GM21515 (cell line): ENCODE measurements around the gene MECP2.

ENCODE experiments used
- ATAC-seq: cut with Tn5 transposase; IDR thresholded peaks from one replicate; pipeline ENCODE4 v1.9.1; 2021; ENCODE audit not compliant: unreplicated experiment

The MECP2 gene

DNA sequence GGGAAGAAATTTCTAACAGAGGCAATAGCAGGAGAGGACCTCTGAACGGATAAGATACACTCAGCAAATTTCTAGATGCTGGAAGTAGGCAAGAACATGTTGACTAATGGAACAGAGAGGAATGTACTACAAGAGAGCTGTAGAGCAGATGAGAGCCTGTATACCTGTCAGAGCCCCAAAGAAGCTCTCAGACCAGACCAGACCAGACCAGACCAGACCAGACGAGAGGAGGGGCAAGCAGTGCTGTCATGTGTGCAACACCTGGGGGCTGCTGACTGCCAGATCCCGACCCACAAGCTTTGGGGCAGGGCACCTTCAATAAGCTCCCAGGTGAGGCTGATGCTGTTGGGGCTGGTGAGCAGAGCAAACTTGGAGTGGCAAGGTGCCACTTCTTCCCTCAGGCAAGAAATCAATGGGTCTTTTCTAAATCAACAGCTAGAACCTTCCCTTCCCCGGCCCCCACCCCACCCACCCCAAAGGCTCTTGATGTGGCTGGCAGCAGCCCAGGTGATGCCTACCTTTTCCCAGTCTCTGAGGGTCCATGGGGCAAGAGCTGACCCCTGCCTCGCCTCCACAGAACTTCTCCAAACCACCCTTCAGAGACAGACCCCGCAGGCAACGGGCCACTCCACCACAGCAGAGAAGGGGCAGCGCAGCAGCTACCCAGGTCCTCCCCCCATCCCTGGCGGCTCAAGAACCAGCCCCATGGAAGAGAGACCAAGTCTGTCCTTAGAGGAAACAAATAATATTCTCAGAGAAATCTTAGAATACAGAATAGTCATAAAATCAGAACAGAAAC lies 32.7 kb downstream of the MECP2 start:
- ATAC-seq = no peak

DNA sequence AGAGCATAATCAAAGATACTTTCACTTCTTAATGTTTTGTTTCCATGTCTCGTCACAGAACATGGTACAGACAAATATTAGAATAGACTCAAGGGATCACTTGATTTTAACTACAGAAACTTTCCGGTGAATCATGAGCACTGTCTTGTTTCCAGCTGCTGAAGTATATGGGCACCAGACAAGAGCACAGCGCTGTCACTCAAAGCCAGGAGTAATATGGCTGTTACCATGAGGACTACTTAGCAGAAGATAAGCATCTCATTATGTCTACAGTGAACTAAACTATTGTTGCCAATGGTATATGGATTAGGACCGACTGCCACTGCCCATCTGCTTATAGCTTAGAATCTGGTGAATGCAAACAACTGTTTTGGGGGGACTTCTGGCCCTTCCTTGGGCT lies 34.3 kb downstream of the MECP2 start:
- ATAC-seq = no peak

GRCh38 chrX:154061801-154062200 lies 35.7 kb downstream of the MECP2 start:
- ATAC-seq = no peak

- no peak for ATAC-seq
Observed at GRCh38 chrX:154059729-154060245, 37.7 kb downstream of the MECP2 start.

DNA sequence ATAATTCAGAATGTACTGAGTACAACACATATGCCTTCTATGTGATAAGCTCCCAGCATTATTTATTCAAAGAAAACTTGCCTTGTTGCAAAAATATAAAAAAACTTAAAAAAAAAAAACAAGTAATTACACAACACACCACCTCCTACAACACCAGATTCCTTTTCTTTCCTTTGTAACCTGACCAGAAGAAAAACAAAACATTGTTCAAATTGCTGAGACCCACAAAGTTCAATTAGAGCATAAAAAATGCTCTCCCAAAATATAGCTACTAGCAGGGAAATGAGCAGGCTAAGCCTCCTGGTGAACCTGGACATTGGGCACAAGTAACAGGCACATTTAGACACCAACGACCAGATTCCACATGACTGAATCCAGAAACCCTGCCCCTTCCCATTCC lies 38.3 kb downstream of the MECP2 start:
- ATAC-seq = no peak

- ATAC-seq = no peak
Observed at GRCh38 chrX:154058214-154058997, 39.1 kb downstream of the MECP2 start.

- no peak for ATAC-seq
Observed at GRCh38 chrX:154057791-154058190, 39.7 kb downstream of the MECP2 start.

- no peak for ATAC-seq
Observed at GRCh38 chrX:154056770-154057241, 40.7 kb downstream of the MECP2 start.

DNA sequence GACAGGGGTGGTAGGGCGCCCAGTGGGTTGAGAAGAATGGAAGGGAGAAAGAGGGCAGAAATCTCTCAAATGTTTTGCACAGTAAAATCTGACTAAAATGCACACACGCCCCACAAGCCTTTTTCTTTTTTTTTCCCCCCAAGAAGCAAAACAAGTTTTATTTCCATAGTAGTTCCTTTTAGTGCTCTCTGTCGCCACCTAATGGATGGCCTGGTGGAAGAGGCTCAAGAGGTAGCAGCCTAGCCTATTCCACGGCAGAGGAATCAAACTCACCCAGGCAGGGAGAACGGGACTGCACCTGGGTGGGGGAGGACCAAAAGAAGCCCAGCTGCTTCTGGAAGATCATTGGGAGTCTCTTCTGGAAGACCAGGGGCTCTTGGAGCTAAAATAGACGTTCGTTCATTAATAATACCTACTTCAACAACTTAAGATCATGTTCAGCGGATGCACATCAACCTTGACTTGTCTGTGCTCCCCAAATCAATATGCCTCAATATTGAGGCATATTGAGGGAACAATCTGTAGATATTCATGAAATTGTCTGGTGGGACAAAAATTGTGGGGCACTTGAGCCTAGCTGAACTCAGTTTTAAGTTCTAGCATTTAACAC lies 46.2 kb downstream of the MECP2 start:
- ATAC-seq = no peak

GRCh38 chrX:154050113-154050495 lies 47.4 kb downstream of the MECP2 start:
- no peak for ATAC-seq

DNA sequence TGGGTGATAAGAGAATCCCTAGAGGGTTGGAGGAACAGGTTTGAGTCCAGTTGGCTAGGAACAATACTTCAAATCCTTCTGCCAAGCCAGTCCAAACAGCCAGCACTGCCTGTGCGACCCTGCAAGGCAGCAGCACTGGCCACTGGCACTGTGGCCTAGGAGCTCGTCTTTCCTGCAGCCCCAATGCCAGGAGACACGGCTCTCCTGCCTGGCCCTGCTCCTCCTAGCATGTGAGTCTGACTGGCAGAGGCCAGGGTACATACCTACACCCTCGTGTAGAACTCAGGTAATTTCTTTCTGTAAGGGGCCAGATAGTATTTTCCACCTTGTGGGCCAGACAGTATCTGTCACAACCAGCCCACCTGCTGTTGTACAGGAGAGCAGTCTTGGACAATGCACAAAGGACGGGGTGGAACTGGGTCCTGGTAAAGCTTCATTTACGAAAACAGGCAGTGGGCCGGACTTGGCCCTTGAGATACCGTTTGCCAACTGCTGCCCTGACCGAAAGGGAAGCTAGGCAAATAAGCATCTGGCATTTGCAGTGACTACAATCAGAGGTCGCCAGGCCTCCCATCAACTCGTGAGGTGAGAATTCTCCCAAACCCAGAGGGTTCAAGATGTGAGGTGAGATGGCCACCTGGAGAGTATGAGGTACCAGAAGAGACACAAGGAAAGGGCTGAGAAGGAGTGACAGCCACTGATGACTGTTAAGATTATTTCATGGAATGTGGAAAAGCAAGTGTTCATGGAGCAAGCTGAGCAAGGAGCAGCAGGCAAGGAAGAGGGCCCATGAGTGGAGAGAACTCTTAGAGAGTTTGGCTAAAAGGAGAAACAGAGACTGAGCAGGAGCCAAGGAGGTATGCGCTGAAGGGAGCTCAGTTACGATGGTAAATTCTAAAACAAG lies 48.1 kb downstream of the MECP2 start:
- ATAC-seq = no peak

DNA sequence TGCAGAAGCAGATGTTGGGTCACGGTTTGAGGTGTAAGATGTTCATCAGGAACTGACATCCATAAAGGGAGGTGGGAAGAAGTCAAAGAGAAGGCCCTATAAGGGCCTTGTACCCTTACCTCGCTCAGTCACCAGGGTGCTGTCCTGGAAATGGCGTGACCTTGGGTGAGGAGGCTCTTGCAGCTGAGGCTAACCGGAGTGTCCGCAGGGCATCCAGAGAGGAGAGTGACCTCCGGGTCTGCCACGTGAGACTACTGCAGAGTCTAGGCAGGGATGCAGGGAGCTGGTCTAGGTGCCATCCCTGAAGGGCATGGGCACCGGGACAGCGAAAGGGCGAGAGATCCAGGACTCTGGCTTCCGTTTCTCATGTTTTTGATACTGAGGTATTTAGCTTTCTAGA lies 49.1 kb downstream of the MECP2 start:
- ATAC-seq = no peak

- no peak for ATAC-seq
Observed at GRCh38 chrX:154046940-154047610, 50.4 kb downstream of the MECP2 start.

GRCh38 chrX:154046031-154046781 lies 51.3 kb downstream of the MECP2 start:
- ATAC-seq = no peak

GRCh38 chrX:154044091-154044490 lies 53.4 kb downstream of the MECP2 start:
- ATAC-seq = no peak

GRCh38 chrX:154043003-154043763 lies 54.3 kb downstream of the MECP2 start:
- ATAC-seq = no peak

DNA sequence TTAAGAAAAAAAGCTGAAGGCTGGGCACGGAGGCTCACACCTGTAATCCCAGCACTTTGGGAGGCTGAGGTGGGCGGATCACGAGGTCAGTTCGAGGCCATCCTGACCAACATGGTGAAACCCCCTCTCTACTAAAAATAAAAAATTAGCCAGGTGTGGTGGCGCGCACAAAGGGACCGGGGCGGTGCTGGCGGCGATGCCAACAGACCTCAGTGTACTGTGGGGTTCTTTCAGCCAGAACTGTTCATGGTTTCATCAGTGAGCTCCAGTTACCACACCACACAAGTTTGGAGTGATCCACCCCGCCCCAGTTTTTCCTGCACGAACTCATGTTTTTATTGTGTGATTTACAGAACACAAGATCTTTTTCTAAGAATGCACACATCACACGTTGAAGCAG lies 56.7 kb downstream of the MECP2 start:
- ATAC-seq = no peak

DNA sequence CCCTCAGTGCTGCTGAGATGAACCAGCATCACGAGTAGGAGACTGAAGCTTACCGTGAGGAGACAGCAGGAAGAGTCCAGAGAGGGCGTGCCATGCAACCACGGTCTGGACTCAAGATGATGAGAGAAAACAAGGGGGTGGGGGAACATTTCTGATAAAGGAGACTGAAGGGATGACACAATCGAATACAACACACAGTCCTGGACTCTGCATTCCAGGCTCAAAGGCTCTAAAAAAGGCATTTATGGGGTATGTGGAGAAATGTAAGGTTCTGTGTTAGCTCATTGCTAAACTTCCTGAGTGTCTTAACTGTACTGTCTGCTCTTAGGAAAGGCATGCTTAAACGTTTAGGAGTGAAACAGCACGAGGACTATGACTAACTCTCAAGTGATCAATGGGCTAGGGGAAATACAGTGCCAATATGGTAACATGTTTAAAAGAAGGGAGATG lies 57.2 kb downstream of the MECP2 start:
- no peak for ATAC-seq
